Embryonic facial prominence (tissue), 1 donor: Measurements from ENCODE around the gene NFATC4.

Source experiments
- DNase-seq: peaks from one replicate; pipeline ENCODE4 v3.0.0-alpha.2; 2016; ENCODE audit errors: extremely low spot score

NFATC4 gene

DNA sequence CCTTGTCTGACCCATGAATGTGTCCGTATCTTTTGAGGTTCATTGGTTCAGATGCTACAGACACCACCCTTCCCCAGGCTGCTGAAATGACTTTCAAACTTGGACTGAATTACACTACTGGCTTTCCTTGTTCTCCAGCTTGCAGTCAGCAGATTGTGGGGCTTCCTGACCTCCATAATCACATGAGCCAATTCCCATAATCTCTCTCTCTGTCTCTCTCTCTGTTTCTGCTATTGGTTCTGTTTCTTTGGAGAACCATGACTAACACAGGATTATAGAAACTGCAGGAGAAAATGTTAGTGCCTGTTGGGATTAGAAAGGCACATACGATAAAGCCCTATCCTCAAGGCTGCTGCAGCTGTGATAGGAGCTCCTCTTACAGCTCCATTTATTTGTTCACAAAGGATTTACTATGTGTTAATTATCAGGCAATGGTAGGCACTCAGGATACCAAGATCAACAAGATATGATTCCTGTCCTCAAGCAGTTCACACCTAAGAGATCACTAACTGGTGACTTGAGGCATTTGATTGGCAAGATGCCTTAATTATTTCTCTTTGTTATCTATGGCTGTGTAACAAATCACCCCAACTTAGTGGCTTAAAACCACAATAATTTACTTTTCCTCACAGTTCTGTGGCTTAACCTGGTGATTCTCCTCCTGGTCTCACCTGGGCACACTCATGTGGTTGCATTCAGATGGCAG lies 20.6 kb downstream of the NFATC4 start:
- DNase-seq, result no peak

DNA sequence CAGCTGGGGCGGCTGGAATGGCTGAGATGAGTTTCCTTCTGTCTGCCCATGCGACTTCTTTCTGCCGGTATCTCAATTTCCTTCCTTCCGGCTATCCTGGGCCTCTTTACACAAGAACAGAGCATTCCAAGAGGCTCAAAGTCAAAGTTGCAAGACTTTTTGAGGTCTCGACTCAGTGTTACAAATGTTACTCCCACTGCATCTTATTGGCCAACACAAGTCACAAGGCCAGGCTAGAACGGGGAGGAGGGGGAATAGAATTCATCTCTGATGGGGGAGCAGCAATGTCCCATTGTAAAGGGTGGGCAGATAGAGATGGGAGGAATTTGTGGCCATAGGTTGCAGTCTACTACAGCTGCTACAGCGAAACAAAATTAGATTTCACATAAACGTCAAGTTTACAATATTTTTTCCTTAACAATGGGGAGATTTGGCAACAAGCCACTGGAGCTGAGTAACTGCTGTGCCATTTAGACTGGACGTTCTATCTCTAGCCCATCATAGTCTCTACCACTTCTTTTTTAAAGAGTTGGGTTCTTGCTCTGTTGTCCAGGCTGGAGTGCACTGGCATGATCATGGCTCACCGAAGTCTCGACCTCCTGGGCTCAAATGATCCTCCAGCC lies 21.4 kb downstream of the NFATC4 start:
- no peak for DNase-seq

DNA sequence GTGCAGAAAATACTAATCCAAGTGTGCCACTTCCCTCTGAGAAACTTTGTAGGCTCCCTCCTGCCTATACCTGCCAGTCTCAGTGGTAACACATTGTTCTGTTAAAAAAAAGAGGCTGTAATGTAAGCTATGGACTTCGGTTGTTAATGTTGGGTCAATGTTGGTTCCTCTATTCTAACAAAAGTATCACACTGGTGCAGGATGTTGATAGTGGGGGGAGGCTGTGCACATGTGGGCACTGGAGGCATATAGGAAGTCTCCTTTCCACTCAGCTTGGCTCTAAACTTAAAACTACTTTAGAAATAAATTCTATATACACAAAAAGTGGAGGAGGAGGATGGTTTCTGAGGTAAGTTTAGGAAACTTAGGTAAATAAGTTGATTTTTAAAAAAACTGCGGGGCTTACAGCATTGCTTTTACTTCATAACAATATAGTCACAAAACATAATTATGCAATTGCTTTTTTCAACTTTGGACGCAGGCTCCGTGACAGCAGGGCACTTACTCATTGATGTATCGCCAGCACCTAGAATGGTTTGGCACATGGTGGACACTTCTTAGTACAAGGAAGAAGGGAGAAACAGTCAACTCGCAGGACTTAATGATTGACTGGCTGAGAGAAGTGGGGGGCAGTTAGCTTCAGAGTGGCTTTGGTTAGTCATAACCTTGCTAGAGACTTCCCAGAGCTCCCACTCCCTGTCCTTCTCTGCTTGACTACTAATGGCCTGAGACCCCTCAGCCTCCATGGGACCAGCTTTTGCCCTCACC lies 22.9 kb downstream of the NFATC4 start:
- DNase-seq, result no peak

DNA sequence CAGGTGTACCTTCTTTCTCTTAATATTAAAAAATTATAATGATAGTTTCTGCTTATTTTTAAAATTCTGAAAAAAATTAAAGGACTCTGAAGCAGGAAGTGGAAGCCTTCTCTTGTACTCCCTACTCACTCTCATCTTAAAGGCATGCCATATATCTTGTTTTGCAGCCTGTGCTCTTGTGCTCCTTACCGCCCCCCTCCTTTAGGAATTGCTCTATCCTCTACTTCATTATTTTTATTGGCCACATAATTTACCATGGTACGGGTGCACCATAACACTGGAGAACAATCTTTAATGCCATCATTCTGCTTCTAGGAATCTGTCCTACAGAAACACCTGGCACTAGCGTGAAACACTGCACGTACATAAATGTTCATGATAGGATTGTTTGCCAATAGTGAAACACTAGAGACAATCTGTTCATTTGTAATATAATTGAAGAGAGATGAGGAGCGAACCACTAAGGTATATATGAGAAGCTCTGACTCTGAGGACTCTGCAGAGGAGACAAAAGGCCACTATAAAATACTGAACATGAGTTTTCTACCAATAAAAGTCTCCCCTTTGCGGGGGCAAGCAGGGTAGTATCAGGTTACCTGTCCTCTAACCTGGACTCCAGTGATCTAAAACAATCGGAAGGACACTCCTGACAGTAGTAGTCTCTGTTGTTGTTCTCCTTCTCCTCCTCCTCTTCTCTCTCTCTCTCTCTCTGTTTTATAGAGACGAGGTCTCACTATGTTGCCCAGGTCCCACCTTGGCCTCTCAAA lies 24.5 kb downstream of the NFATC4 start:
- DNase-seq, result no peak

DNA sequence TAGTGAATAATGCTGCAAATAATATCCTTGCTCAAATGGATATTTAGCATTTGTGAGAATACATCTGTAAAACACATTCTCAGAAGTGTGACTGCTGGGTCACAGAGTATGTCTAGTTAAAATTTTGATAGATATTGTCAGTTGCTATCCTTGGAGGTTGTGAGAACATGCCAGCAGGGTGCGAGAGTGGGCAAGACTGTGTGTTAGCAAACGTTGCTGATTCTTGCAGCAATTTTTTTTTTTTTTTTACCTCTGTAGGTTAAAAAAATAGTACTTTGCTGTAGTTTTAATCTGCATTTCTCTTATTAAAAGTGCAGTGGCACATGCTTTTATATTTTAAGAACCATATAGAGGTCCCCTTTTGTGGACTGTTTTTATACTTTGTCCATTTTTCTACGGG lies 26.3 kb downstream of the NFATC4 start:
- no peak for DNase-seq

DNA sequence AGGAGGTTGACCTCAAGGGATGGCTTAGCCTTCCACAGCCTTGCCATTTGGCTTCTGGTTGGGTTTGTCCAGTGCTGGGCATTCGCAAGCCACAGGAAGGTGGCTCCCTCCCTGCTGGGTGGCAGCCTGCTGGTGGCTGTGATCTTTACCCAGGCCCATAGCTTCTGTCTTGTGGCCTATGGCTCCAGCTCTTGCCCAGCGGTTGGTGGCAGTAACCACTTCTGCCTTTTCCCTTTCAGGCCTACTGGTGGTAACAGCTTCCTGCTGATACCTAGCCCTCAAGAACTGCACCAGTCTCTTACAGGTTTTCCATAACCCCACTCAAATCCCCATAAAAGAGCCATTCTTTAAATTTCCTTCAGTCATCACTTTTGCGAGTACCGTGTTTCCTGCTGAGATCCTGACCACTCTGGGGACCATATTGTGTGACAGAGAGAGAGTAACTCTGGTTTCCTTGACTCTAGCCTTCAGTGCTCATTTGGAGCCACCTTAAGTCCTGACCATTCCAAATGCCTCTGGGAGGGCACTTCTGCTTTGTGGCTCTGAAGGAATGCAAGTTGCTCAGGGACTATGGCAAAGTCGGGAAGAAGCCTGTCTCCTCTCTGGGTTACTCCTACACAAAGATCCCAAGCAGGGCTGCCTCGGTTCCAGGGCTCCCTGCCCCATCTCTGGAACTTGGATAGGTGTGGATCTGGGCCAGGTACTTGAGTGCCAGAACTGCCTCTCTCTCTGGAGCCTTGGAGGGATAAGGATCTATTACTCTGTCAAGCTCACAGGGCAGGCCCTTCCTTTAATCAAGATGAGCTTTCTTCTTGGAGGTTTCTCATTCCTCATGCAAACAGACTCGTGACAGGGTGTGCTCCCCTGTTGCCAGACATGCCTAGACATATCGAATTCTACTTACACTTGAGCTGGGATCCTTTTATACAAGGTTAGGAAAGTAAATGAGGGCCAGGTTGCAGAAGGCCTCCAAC lies 27.9 kb downstream of the NFATC4 start:
- no peak for DNase-seq

DNA sequence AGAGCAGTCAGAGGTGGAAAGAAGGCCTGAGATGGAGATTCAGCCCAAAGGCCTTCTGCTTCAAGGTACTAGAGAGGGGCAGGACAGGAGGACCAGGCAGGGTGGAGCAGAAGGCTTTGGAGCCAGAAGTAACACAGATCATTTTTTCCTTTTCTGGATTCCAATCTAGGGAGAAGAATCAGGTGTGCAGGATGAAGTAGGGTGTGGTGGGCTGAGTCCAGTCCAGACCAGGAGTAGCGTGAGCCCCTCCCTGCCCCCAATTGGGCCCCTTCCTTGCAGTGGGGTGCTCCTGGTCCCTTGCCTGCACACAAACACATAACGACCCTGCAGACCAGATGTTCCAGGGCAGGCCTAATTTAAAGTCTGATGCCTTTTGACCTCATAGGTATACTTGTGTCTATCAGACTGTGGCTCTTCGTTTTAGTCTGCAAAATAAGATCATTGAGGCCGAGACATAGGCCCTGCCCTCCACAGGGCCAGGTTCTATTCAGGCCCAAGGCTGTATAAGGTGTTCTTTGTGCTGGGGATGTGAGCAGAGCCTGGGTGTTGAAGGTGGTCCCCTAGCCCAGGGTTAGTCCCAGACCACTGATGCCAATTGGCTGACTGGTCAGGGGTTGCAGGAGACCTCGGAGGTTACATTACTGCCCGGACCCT lies 29.8 kb downstream of the NFATC4 start:
- no peak for DNase-seq

DNA sequence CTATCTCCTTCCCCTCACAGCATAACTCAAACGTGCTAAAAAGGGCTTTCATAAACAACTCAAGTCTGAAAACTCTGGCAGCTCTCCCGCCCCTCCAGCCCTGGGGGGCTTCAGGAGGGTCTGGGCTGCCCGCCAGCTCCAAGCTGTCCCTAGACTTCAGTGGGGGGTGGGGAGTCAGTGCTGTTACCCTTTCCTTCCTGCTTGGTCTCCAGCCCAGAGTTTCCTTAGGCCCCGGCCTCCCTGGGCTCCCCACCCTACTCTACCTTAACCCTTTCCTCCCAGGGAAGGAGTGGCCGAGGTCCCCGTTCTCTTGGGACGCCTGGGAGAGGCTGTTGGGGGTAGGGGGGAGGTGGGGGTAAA lies 30.3 kb downstream of the NFATC4 start:
- DNase-seq, result peak; percentile 76

DNA sequence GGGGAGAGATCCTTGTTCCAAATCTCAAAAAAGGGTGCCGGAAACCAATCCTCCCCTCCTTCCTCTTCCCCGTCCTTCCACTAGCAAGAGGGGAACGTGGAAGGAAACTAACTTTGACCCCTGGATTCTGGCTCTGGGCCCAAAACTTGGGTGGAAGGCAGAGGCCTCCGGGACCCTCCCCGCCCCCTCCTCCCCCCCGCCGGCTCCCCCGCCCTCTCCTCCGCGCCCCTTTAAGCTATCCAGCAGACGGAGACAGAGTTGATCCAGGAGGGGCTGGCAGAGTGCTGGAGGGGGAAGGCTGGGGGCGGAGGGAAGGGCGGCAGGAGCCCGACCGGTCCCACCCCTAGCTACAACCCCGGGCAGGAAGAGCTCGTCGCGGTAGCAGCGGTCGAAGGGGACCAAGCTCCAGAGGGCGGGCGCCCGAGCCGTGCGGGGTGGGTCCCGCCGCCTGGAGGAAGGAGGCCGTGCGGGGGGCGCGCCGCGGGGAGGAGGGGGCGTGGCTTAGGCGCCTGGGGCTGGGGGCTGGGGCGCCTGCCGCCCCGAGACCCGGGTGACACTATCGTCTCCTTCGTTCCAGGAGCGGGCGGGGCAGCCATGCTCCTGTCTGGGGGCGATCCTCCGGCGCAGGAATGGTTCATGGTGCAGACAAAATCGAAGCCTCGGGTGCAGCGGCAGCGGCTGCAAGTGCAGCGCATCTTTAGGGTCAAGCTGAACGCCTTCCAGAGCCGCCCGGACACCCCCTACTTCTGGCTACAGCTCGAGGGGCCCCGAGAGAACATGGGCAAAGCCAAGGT lies 30.9 kb downstream of the NFATC4 start, which contains the start of gene NYNRIN:
Gene NYNRIN, plus strand, starts transcription at position 351 of the 794 bp plus-strand sequence. Its CDS starts 244 bp downstream, at position 595.
- peak; percentile 82 for DNase-seq

DNA sequence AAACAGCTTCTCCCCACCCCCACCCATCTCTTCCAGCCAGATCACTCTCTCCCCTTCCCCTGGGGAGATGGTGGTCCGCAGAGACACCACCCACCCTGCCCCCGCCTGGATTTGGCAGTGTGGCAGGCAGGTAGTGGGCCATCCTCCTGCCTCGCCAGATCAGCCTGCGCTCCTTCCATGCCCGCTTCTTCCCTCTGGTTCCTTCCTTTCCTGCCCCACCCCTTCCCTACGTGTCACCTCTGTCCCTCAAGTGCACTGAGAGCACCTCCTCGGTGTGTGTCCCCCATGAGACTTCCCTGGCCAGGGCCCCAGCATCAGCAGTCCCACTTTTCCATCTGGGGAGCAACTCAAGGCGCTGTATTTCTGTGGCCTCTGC lies 31.5 kb downstream of the NFATC4 start:
- no peak for DNase-seq

DNA sequence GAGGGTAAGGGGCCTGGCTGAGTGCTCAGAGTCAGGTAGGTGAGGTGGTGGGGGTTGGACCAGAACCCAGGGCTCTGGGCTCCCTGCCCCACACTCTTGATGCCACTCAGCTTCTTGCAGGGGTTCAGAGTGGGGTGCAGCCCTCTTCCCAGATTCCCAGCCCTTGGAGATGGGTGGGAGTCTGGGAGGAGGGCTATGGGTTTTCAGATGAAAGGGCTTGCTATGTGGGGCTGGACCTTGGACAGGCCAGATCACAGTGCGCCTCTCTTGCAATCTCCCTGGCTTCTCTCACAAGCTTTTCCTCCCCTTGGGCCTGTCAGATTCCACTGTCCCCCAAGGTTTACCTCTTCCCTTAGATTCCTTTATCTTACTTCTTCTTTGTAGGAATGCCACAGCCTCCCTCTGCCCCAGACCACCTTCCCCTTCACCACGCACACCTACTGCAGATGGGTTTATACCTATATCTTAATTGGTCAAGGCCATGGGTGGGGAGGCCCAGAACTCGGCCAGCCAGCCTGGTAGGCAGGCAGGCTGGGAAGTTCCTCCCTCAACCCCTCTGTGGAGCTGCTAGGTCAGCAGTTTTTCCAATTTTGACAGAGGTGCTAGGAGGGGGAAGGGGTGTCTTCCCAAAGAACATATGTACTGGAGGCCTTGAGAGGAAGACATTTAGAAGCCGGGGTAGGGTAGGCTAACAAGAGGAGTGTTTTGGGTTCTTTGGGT lies 32.2 kb downstream of the NFATC4 start:
- no peak for DNase-seq

DNA sequence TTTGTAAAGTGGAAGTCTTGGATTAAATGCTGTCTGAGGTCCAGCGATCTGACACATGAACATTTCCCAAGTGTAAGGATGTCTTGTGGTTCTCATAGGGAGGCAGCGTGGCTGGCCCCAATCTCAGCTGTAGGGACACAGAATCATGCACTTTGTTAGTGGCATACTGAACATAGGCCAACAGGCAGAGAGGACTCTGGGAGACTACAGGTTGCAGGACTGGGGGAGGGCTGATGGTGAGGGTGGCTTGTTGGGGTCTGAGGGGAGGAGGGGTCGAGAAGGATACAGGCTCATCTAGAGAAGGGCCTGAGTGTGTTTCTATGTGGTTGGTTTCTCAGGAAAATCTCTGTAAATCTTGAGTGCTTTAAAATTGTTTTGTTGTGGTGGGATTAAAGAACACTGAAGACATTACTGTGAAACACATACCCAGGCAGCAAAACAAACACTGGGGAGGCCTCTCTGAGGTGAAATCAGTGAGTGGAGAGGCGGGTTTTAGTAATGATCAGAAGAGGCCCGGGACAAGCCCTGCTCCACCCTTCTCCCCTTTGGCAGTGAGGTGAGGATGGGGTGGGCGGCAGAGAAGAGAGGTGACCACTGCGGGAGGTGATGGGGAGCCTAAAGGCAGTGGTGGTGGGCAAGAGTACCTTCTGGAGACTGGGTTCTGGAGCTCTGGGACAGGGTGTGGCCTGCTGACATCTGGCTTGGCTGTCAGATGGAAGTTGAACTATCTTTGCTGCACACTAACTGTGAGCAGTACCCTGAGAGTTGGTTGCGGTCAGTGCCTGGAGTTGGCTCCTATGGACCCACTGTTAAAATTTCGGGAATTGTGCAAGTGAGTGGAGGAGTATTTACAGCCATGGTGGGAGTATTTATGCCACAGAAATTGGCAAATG lies 34.1 kb downstream of the NFATC4 start:
- DNase-seq, result no peak

DNA sequence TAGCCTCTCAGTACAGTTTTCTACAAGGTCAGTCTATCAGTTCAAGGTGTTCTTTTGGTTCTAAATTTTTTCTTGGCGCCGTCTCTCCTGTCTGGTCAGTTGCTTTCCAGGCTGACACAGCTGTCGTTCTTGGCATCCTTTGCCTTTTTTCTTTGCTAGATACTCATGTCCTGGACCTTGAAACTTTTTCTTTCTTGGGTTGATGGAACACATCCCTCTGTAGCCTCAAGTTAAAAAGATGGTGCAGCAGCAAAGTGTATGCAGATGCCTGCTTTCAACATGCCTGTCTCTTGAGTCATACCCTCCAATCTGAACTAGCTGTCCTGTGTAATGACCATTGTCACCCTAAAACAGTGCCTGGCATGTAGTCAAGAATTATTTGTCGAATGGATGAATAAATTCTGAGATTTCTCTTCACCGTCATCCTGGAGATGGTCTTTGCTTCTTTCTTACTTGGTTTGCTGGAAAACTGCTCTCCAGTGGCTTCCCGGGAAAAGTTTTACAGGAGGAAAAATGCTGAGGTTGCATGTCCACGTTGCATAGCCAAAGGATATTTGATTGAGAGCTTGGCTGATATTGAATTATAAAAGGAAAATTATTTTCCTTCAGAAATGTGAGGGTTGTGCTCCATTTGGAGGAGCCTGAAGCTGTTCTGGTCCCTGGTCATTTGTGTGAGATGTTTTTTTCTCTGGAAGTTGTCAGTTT lies 35.5 kb downstream of the NFATC4 start:
- no peak for DNase-seq

DNA sequence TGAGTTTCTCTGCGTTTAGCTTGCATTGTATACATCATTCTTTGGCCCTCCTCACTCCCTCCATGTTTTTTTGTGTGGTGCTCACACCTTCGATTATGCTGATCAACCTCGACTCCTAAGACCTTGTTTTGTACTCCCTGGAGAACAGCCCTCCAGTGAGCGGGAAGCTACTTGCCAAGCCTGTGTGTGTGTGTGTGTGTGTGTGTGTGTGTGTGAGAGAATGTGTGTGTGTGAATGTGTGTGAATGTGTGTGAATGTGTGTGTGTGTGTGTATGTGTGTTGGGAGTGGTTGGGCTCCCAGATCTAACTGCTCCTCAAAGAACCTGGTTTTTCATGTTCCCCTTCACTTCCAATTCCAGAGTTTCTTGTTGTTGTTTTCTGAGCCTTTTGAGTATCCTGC lies 36.8 kb downstream of the NFATC4 start:
- DNase-seq, result no peak

DNA sequence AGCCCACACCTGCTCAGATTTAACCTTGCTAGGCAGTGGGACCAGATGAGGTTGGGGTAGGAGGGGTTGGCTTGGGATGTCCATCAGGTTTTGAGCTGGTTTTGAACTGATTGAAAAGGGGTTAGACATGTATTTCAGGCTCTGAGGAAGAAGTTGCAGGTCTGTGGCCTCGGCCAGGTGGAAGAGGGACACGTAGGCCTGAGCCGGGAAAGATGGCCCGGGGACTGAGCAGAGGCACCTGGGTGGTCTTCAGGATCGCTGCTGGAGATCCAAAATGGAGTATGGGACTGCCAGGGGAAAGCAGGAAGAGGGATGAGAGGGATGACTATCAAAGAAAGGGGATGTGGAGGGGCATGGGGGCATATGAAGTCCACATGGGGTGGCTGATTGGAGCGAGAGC lies 38.4 kb downstream of the NFATC4 start:
- DNase-seq, result no peak

DNA sequence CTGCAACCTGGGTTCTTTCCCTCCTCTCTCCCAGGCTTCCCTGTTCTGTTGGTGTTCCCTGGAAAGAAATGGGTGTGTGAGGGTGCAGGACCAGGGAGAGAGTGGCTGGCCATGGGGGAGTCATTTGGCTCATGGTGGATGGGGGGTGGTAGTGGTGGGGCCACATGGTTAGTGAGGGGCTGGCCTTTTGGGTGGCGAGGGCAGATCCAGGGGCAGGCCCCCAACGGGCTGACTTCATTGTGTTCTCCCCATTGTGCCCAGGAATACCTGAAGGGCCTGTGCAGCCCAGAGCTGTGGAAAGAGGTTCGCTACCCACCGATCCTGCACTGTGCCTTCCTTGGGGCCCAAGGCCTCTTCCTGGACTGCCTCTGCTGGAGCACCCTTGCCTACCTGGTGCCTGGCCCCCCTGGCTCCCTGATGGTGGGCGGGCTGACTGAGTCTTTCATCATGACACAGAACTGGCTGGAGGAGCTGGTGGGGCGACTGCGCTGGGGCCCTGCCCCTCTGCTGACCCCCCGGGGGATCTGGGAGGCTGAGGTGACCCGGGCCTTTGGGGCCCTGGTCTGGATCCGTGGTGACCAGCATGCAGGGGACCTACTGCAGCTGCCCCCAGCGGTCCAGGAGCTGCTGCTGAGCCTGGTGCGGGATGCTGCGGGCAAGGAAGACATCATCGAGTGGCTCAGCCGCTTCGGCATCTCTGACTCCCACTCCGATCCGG lies 39.8 kb downstream of the NFATC4 start:
- DNase-seq, result no peak

DNA sequence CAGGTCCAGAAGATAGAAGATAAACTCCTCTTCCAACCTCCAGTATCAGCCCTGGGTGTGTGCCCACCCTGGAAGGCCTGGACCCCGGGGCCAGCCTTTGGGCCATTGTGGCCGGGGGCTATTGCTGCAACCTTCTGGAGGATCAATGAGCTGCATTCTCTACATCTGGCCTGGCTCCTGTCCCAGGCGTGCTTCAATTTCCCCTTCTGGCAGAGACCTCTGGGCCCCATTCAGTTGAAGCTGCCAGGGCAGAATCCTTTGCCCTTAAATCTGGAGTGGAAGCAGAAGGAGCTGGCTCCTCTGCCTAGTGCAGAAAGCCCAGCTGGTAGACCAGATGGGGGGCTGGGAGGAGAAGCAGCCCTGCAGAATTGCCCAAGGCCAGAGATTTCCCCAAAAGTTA lies 40.8 kb downstream of the NFATC4 start:
- DNase-seq, result no peak
